HG02981 (cell line): ENCODE results near the gene COL9A3.

Source experiments
- ATAC-seq: cut with Tn5 transposase; IDR thresholded peaks from one replicate; pipeline ENCODE4 v1.9.1; 2021; ENCODE audit warnings: mild to moderate bottlenecking, moderate library complexity; ENCODE audit not compliant: unreplicated experiment

Gene COL9A3

GRCh38 chr20:62809530-62810428 lies 7.1 kb upstream of the COL9A3 start:
- no peak for ATAC-seq

GRCh38 chr20:62811320-62811719 lies 5.5 kb upstream of the COL9A3 start:
- ATAC-seq = no peak

GRCh38 chr20:62811720-62812119 lies 5.1 kb upstream of the COL9A3 start:
- ATAC-seq = no peak

GRCh38 chr20:62812181-62812906 lies 4.5 kb upstream of the COL9A3 start:
- ATAC-seq = no peak

- no peak for ATAC-seq
Measured at GRCh38 chr20:62812907-62813200, 4.0 kb upstream of the COL9A3 start.

GRCh38 chr20:62813588-62813987 lies 3.3 kb upstream of the COL9A3 start:
- ATAC-seq = no peak

GRCh38 chr20:62814060-62814708 lies 2.7 kb upstream of the COL9A3 start:
- no peak for ATAC-seq

- ATAC-seq = no peak
Measured at GRCh38 chr20:62814709-62815065, 2.2 kb upstream of the COL9A3 start.

GRCh38 chr20:62815066-62815991 lies 1.5 kb upstream of the COL9A3 start:
- no peak for ATAC-seq

- no peak for ATAC-seq
Measured at GRCh38 chr20:62816031-62816883, 593 bp upstream of the COL9A3 start.

GRCh38 chr20:62817975-62818591 lies 1.2 kb downstream of the COL9A3 start:
- no peak for ATAC-seq

GRCh38 chr20:62818592-62819493 lies 2.0 kb downstream of the COL9A3 start:
- ATAC-seq = no peak

GRCh38 chr20:62819494-62820174 lies 2.8 kb downstream of the COL9A3 start:
- no peak for ATAC-seq

GRCh38 chr20:62820208-62820961 lies 3.5 kb downstream of the COL9A3 start:
- no peak for ATAC-seq

GRCh38 chr20:62820962-62821725 lies 4.3 kb downstream of the COL9A3 start:
- no peak for ATAC-seq

GRCh38 chr20:62821726-62822210 lies 4.9 kb downstream of the COL9A3 start:
- no peak for ATAC-seq
